Keratinocyte (primary cell): ENCODE data around the gene DMPK. TPM values are rescaled to one million over a fixed set of nuclear protein-coding genes. Genes with fewer than 3 reads are reported as not detected.

Experiments used
- DNase-seq: peaks from one replicate; pipeline ENCODE4 v3.0.0-alpha.2; 2011; ENCODE audit warnings: low read depth, missing footprints, low spot score
- FAIRE-seq: peaks from 2 replicates; lab custom pipeline; 2011; peaks lifted over from hg19 to GRCh38; lab: Jason Lieb, UNC
- H2AFZ ChIP-seq: 2 replicates; pipeline ENCODE4 v1.6.0; 2012; ENCODE audit warnings: low read length, control low read depth, inconsistent platforms; ENCODE audit not compliant: control insufficient read depth
- H3K27ac ChIP-seq: 2 replicates; pipeline ENCODE4 v1.5.1; 2011; ENCODE audit warnings: low read length; ENCODE audit not compliant: control insufficient read depth, insufficient read depth
- H3K27me3 ChIP-seq: 3 replicates; pipeline ENCODE4 v1.6.0; 2011; ENCODE audit warnings: low read length; ENCODE audit not compliant: control insufficient read depth, insufficient read depth; ENCODE audit errors: extremely low read depth
- H3K36me3 ChIP-seq, 2 experiments: 2 replicates in 1 of 2; 3 replicates in 1 of 2; pipeline ENCODE4 v1.5.1; 2011; ENCODE audit warnings: low read length in 2 of 2, mild to moderate bottlenecking in 1 of 2; ENCODE audit not compliant: control insufficient read depth in 2 of 2, insufficient read depth in 2 of 2; ENCODE audit errors: extremely low read depth in 1 of 2
- H3K4me1 ChIP-seq: 3 replicates; pipeline ENCODE4 v1.5.1; 2011; ENCODE audit warnings: low read length; ENCODE audit not compliant: control insufficient read depth, insufficient read depth; ENCODE audit errors: extremely low read depth
- H3K4me2 ChIP-seq: 3 replicates; pipeline ENCODE4 v1.6.0; 2011; ENCODE audit warnings: low read depth, low read length; ENCODE audit not compliant: control insufficient read depth, insufficient read depth; ENCODE audit errors: extremely low read depth
- H3K4me3 ChIP-seq, 3 experiments: fragments of 200-600 bp in 1 of 3; sonication (generic) in 1 of 3; 2 replicates in 2 of 3; 3 replicates in 1 of 3; pipeline ENCODE4 v1.5.1; 2011 to 2016; ENCODE audit warnings: low read length in 3 of 3, mild to moderate bottlenecking in 3 of 3, control low read depth in 2 of 3, inconsistent platforms in 1 of 3, low read depth in 1 of 3, mixed read lengths in 1 of 3, mixed run types in 1 of 3, moderate library complexity in 1 of 3; ENCODE audit not compliant: control insufficient read depth in 2 of 3, insufficient read depth in 2 of 3; ENCODE audit errors: extremely low read depth in 1 of 3
- H3K79me2 ChIP-seq: 2 replicates; pipeline ENCODE4 v1.6.0; 2012; ENCODE audit warnings: low read length; ENCODE audit not compliant: control insufficient read depth, insufficient read depth
- H3K9ac ChIP-seq: 3 replicates; pipeline ENCODE4 v1.6.0; 2011; ENCODE audit warnings: low read length; ENCODE audit not compliant: control insufficient read depth, insufficient read depth; ENCODE audit errors: extremely low read depth
- H3K9me1 ChIP-seq: 3 replicates; pipeline ENCODE4 v1.6.0; 2011; ENCODE audit warnings: low read length; ENCODE audit not compliant: control insufficient read depth, insufficient read depth; ENCODE audit errors: extremely low read depth
- H3K9me3 ChIP-seq: 2 replicates; pipeline ENCODE4 v1.5.1; 2012; ENCODE audit warnings: low read depth, low read length; ENCODE audit not compliant: control insufficient read depth
- H4K20me1 ChIP-seq: 3 replicates; pipeline ENCODE4 v1.6.0; 2011; ENCODE audit warnings: low read length; ENCODE audit not compliant: control insufficient read depth, insufficient read depth; ENCODE audit errors: extremely low read depth
- CTCF ChIP-seq, 3 experiments: IDR thresholded peaks in 1 of 3; conservative IDR thresholded peaks in 1 of 3; optimal IDR thresholded peaks in 1 of 3; 2 replicates in 2 of 3; 3 replicates in 1 of 3; pipeline versions ENCODE3 to v1.5.1; 2011; ENCODE audit warnings: low read length in 3 of 3, mild to moderate bottlenecking in 3 of 3, moderate library complexity in 2 of 3, control low read depth in 1 of 3, inconsistent platforms in 1 of 3; ENCODE audit not compliant: insufficient read depth in 2 of 3; ENCODE audit errors: extremely low read depth in 1 of 3
- EZH2 ChIP-seq: IDR thresholded peaks from one replicate; pipeline ENCODE4 v1.6.1; 2012; ENCODE audit warnings: inconsistent platforms, mild to moderate bottlenecking, low read length, moderate library complexity
- dilution Hi-C: fragments of 300-500 bp; cut with MboI; formaldehyde crosslinking; loops from one replicate; pipeline ENCODE4 v1.7.0; 2020; ENCODE audit warnings: low sequenced_read_pairs; ENCODE audit not compliant: extremely low pct_ligation_motif_present
- polyA plus RNA-seq, 5 experiments: library from polyadenylated mRNA; depleted of rRNA in 3 of 5; stranded (reverse) in 3 of 5; stranded (forward) in 1 of 5; unstranded in 1 of 5; fragments of >200 nt; gene quantifications; 1 replicate in 1 of 5; 2 replicates in 3 of 5; 3 replicates in 1 of 5; pipeline versions ENCODE4 v1.2.1 to v1.2.3, GENCODE V29; 2011 to 2012; ENCODE audit warnings: missing spikeins in 2 of 5, low read depth in 1 of 5, low replicate concordance in 1 of 5

DMPK gene
- polyA plus RNA-seq, 1 donor (not counting 4 experiments of a cell fraction or from before 2014, with no cell fraction given) = 7.0 TPM

GRCh38 chr19:45779231-45780145 is 2.8 kb downstream of the DMPK start:
- Histone ChIP-seq H3K4me1 (peaks cover 33% of the 10 kb centered on the region), H3K9me1 (no peaks in the 10 kb centered on the region), H3K9me3 (no peaks in the 10 kb centered on the region), H4K20me1 (peaks cover 10% of the 10 kb centered on the region), H3K4me3 (peak overlapping the region; percentile 17 to 70 (median 35)), H3K9ac (peak overlapping the region; percentile 50), H3K36me3 (peaks cover 5 to 14% of the 10 kb centered on the region in 2 experiments), H3K27me3 (no peaks in the 10 kb centered on the region), H3K79me2 (no peaks in the 10 kb centered on the region), H2AFZ (peak overlapping the region; percentile 72), H3K27ac (no peak overlapping the region), H3K4me2 (peak overlapping the region; percentile 80)
- no peak for TF ChIP-seq EZH2
- TF ChIP-seq CTCF (optimal IDR thresholded peaks at IDR 0.05 in 1 of 3, IDR thresholded peaks at IDR 0.05 in 1 of 3, conservative IDR thresholded peaks at IDR 0.05 in 1 of 3; ENCODE audit: extremely low read depth in 1 of 3, insufficient read depth in 2 of 3, low read length in 3 of 3) = peak; percentile 78 to 89 (median 87)
- no peak for DNase-seq
- dilution Hi-C loops = no loop called here
- FAIRE-seq = peak; percentile 95

GRCh38 chr19:45778010-45778661 is 4.2 kb downstream of the DMPK start:
- TF ChIP-seq EZH2 (no peak), CTCF (optimal IDR thresholded peaks at IDR 0.05 in 1 of 3, IDR thresholded peaks at IDR 0.05 in 1 of 3, conservative IDR thresholded peaks at IDR 0.05 in 1 of 3; ENCODE audit: extremely low read depth in 1 of 3, insufficient read depth in 2 of 3, low read length in 3 of 3) (no peak)

More at GRCh38 chr19:45778010-45778661, 4.2 kb downstream of the DMPK start:
- dilution Hi-C loops = no loop called here
- Histone ChIP-seq H3K27me3 (no peaks in the 10 kb centered on the region), H3K4me1 (peaks cover 31% of the 10 kb centered on the region), H3K36me3 (peaks cover 5 to 15% of the 10 kb centered on the region in 2 experiments), H3K9ac (no peak overlapping the region), H3K4me3 (no peak overlapping the region), H3K27ac (no peak overlapping the region), H4K20me1 (peaks cover 10% of the 10 kb centered on the region), H3K79me2 (no peaks in the 10 kb centered on the region), H2AFZ (no peak overlapping the region), H3K4me2 (no peak overlapping the region), H3K9me3 (no peaks in the 10 kb centered on the region), H3K9me1 (no peaks in the 10 kb centered on the region)
- DNase-seq (no peak), FAIRE-seq (no peak)
